ENCODE data around the gene BRD4. TPM values are rescaled to one million over a fixed set of nuclear protein-coding genes. Genes with fewer than 3 reads are reported as not detected.
"Not testable (repeated sequence)": the region's sequence is repeated elsewhere in the genome, so short reads cannot be mapped to it uniquely, and the experiment has no call there.

The BRD4 gene
- total RNA-seq, 1 experiment from 2014 or later, result 144 TPM

DNA sequence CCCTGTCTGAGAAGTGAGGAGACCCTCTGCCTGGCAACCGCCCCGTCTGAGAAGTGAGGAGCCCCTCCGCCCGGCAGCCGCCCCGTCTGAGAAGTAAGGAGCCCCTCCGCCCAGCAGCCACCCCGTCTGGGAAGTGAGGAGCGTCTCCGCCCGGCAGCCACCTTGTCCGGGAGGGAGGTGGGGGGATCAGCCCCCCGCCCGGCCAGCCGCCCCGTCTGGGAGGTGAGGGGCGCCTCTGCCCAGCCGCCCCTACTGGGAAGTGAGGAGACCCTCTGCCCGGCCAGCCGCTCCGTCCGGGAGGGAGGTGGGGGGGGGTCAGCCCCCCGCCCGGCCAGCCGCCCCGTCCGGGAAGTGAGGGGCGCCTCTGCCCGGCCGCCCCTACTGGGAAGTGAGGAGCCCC is 30.7 kb upstream of the BRD4 start:
- not testable (repeated sequence) for H2BK5ac ChIP-seq (ENCODE audit: insufficient read length, low read length); H3K9me3 ChIP-seq (ENCODE audit: control insufficient read depth, low read depth, low read length); H4K91ac ChIP-seq (ENCODE audit: insufficient read length, low read depth, low read length); H3K56ac ChIP-seq (ENCODE audit: insufficient read length, low read depth, low read length); H3K79me2 ChIP-seq (ENCODE audit: insufficient read depth, low read length); H3K4me1 Mint-ChIP-seq; H2AFZ ChIP-seq (ENCODE audit: low read length); H3T11ph ChIP-seq (ENCODE audit: low read length); H4K20me1 ChIP-seq (ENCODE audit: control insufficient read depth, insufficient read depth, insufficient read length); H3K23ac ChIP-seq (ENCODE audit: insufficient read length, low read depth, low read length); H4K5ac ChIP-seq (ENCODE audit: insufficient read length, low read depth, low read length); H3K79me1 ChIP-seq (ENCODE audit: insufficient read depth, low read depth, low read length, poor library complexity, severe bottlenecking); H2BK12ac ChIP-seq (ENCODE audit: insufficient read length, low read depth, low read length); H3K4me2 ChIP-seq (ENCODE audit: insufficient read depth, insufficient read length, low read length); H3K27ac ChIP-seq (ENCODE audit: insufficient read length, low read depth, low read length); H3K9ac ChIP-seq (ENCODE audit: extremely low read depth, insufficient read length, low read length); H2AK5ac ChIP-seq (ENCODE audit: insufficient read length, low read length); H2BK20ac ChIP-seq (ENCODE audit: low read depth, low read length, poor library complexity, severe bottlenecking); H3K4me1 ChIP-seq (ENCODE audit: insufficient read depth, low read length); H3K14ac ChIP-seq (ENCODE audit: insufficient read depth, low read length); H3K27me3 Mint-ChIP-seq (ENCODE audit: low read depth); H2BK15ac ChIP-seq (ENCODE audit: low read depth, low read length); H3K23me2 ChIP-seq (ENCODE audit: insufficient read length, low read depth, low read length, poor library complexity, severe bottlenecking); H3K4me3 Mint-ChIP-seq; H3K27me3 ChIP-seq (ENCODE audit: insufficient read depth, low read length); H4K8ac ChIP-seq (replicated peaks; ENCODE audit: insufficient read length, low read depth, low read length); H2BK120ac ChIP-seq (ENCODE audit: low read depth, low read length, poor library complexity, severe bottlenecking); H3K18ac ChIP-seq (ENCODE audit: insufficient read length, low read depth, low read length); DNase-seq; H3K4ac ChIP-seq (ENCODE audit: low read depth, low read length); H3K27ac Mint-ChIP-seq
- Mint-ChIP-seq H3K9me3 (peaks cover 4 to 14% of the 10 kb centered on the region in 2 experiments), H3K36me3 (ENCODE audit: insufficient read depth in 1 of 3, low read depth in 3 of 3) (peaks cover 68 to 89% (median 87%) of the 10 kb centered on the region in 3 experiments)
- WGBS (ENCODE audit: extremely low coverage, insufficient read length, low lambda C conversion rate), result no CpG with 5 or more reads among the region's 30 CpGs

GRCh38 chr19:15360015-15360414 is 27.7 kb upstream of the BRD4 start:
- no CpG with 5 or more reads among the region's 4 CpGs for WGBS (ENCODE audit: extremely low coverage, insufficient read length, low lambda C conversion rate)
- H3K4me3 Mint-ChIP-seq; H3K23me2 ChIP-seq (ENCODE audit: insufficient read length, low read depth, low read length, poor library complexity, severe bottlenecking); H3K27me3 ChIP-seq (ENCODE audit: insufficient read depth, low read length); H2BK12ac ChIP-seq (ENCODE audit: insufficient read length, low read depth, low read length); H3K4me1 ChIP-seq (ENCODE audit: insufficient read depth, low read length); H4K5ac ChIP-seq (ENCODE audit: insufficient read length, low read depth, low read length); H3K79me2 ChIP-seq (ENCODE audit: insufficient read depth, low read length); H3K27me3 Mint-ChIP-seq (ENCODE audit: low read depth); H2AFZ ChIP-seq (ENCODE audit: low read length); H3K79me1 ChIP-seq (ENCODE audit: insufficient read depth, low read depth, low read length, poor library complexity, severe bottlenecking); H3K4me1 Mint-ChIP-seq; H4K8ac ChIP-seq (replicated peaks; ENCODE audit: insufficient read length, low read depth, low read length); H3K27ac Mint-ChIP-seq; H2BK120ac ChIP-seq (ENCODE audit: low read depth, low read length, poor library complexity, severe bottlenecking); DNase-seq; H3K4me2 ChIP-seq (ENCODE audit: insufficient read depth, insufficient read length, low read length); H3K14ac ChIP-seq (ENCODE audit: insufficient read depth, low read length); H3K27ac ChIP-seq (ENCODE audit: insufficient read length, low read depth, low read length); H3K9ac ChIP-seq (ENCODE audit: extremely low read depth, insufficient read length, low read length); H4K91ac ChIP-seq (ENCODE audit: insufficient read length, low read depth, low read length); H2BK15ac ChIP-seq (ENCODE audit: low read depth, low read length); H3K56ac ChIP-seq (ENCODE audit: insufficient read length, low read depth, low read length); H3T11ph ChIP-seq (ENCODE audit: low read length); H2BK5ac ChIP-seq (ENCODE audit: insufficient read length, low read length); H3K4ac ChIP-seq (ENCODE audit: low read depth, low read length); H2AK5ac ChIP-seq (ENCODE audit: insufficient read length, low read length); H3K18ac ChIP-seq (ENCODE audit: insufficient read length, low read depth, low read length); H2BK20ac ChIP-seq (ENCODE audit: low read depth, low read length, poor library complexity, severe bottlenecking); H4K20me1 ChIP-seq (ENCODE audit: control insufficient read depth, insufficient read depth, insufficient read length); H3K9me3 ChIP-seq (ENCODE audit: control insufficient read depth, low read depth, low read length); H3K23ac ChIP-seq (ENCODE audit: insufficient read length, low read depth, low read length): not testable (repeated sequence)
- Mint-ChIP-seq H3K36me3 (ENCODE audit: insufficient read depth in 1 of 3, low read depth in 3 of 3) (peaks cover 63 to 82% (median 77%) of the 10 kb centered on the region in 3 experiments), H3K9me3 (peaks cover 4 to 14% of the 10 kb centered on the region in 2 experiments)
